Lung (tissue), 12 donors: ENCODE results near the gene DUSP7. TPM values are rescaled to one million over a fixed set of nuclear protein-coding genes. Genes with fewer than 3 reads are reported as not detected.
A peak's percentile ranks its signal among the peaks of the same experiment; 100 is the strongest.

ENCODE experiments used
- ATAC-seq: fragments of 200-7000 bp; cut with Tn5 transposase; one replicate; pipeline ENCODE4 v1.9.1; 2020; ENCODE audit warnings: moderate number of reproducible peaks; ENCODE audit not compliant: insufficient read depth, low FRiP score
- DNase-seq, 3 donors: peaks; one replicate each; pipeline ENCODE4 v3.0.0-alpha.2; 2013 to 2017
- H3K27ac ChIP-seq, 2 donors: one replicate each; pipeline ENCODE4 v1.5.1; 2013; ENCODE audit warnings: mild to moderate bottlenecking in 2 of 2, moderate library complexity in 2 of 2, control low read depth in 1 of 2, inconsistent platforms in 1 of 2, low read depth in 1 of 2, low read length in 1 of 2
- H3K27me3 ChIP-seq, 3 donors: one replicate each; pipeline ENCODE4 v1.5.1; 2013; ENCODE audit warnings: low read length in 2 of 3; ENCODE audit not compliant: control insufficient read depth in 3 of 3, insufficient read depth in 3 of 3
- H3K36me3 ChIP-seq, 4 donors: one replicate each; pipeline ENCODE4 v1.5.1; 2013; ENCODE audit warnings: low read length in 4 of 4, mild to moderate bottlenecking in 1 of 4, moderate library complexity in 1 of 4; ENCODE audit not compliant: control insufficient read depth in 4 of 4, insufficient read depth in 4 of 4
- H3K4me1 ChIP-seq, 5 donors: one replicate each; pipeline ENCODE4 v1.5.1; 2013; ENCODE audit warnings: low read length in 5 of 5, mild to moderate bottlenecking in 2 of 5, moderate library complexity in 1 of 5; ENCODE audit not compliant: control insufficient read depth in 5 of 5, insufficient read depth in 5 of 5
- H3K4me3 ChIP-seq: one replicate; pipeline ENCODE4 v1.5.1; 2013; ENCODE audit warnings: mild to moderate bottlenecking, control low read depth, moderate library complexity
- H3K9ac ChIP-seq, 2 donors: one replicate each; pipeline ENCODE4 v1.5.1; 2013; ENCODE audit warnings: low read length in 2 of 2, control low read depth in 1 of 2; ENCODE audit not compliant: insufficient read depth in 1 of 2
- H3K9me3 ChIP-seq, 4 donors: one replicate each; pipeline ENCODE4 v1.5.1; 2013; ENCODE audit warnings: low read length in 3 of 4, mild to moderate bottlenecking in 1 of 4, moderate library complexity in 1 of 4; ENCODE audit not compliant: control insufficient read depth in 4 of 4, insufficient read depth in 3 of 4
- CTCF ChIP-seq: IDR thresholded peaks from 2 replicates; pipeline ENCODE4 v1.5.1; 2012; ENCODE audit warnings: mild to moderate bottlenecking; ENCODE audit errors: control extremely low read depth, extremely low read depth
- WGBS, 2 donors: extraction: QIAGEN DNeasy Blood & Tissue Kit; methylation state at CpG; one replicate each; pipeline ENCODE4 v1.1.7; 2013; 5-methylcytosine and 5-hydroxymethylcytosine counted together
- polyA plus RNA-seq, 2 donors: library from polyadenylated mRNA; stranded (reverse); fragments of 200-250 nt; gene quantifications; one replicate each; pipeline ENCODE4 v1.2.1, GENCODE V29; 2013
- total RNA-seq, 2 donors: library from RNA; depleted of rRNA in 1 of 2; stranded (reverse); fragments of >200 nt in 1 of 2; gene quantifications; one replicate each; pipeline ENCODE4 v1.2.1, GENCODE V29; 2014 to 2021
- donor health status: control.
- donor health status: control.
- donor health status: Bipolar disorder and iron deficiency.
- donor health status: healthy.
- donor health status: DM: yes; HTN: yes; CAD: no.

Gene DUSP7
- total and polyA plus RNA-seq, 4 donors = 10.2 to 36.2 (median 20.9) TPM

- no peak for DNase-seq
- no peak for TF ChIP-seq CTCF
- no peak overlapping the region for H3K4me3 ChIP-seq
- 76 to 82% methylated on average over 8 of the region's 8 CpGs for WGBS, 2 donors
- H3K36me3 ChIP-seq = no peaks in the 10 kb centered on the region
- H3K4me1 ChIP-seq = peaks cover 0 to 23% (median 0%) of the 10 kb centered on the region in 5 donors
- no peak overlapping the region for H3K27ac ChIP-seq
- no peak for ATAC-seq
- no peaks in the 10 kb centered on the region for H3K27me3 ChIP-seq
- no peak overlapping the region for H3K9ac ChIP-seq
- H3K9me3 ChIP-seq = no peaks in the 10 kb centered on the region
These were observed 41.8 kb downstream of the DUSP7 start for GRCh38 chr3:52014613-52015012.

- no peak for TF ChIP-seq CTCF
These were observed 42.4 kb downstream of the DUSP7 start for GRCh38 chr3:52013802-52014598.

GRCh38 chr3:52012699-52013098 lies 43.7 kb downstream of the DUSP7 start:
- no peak for DNase-seq

More at GRCh38 chr3:52013802-52014598, 42.4 kb downstream of the DUSP7 start:
- Histone ChIP-seq H3K4me1 (peaks cover 0 to 23% (median 0%) of the 10 kb centered on the region in 5 donors), H3K4me3 (no peak overlapping the region), H3K36me3 (no peaks in the 10 kb centered on the region), H3K27ac (peak overlapping the region in 1 of 2 donors; percentile 16), H3K9me3 (no peaks in the 10 kb centered on the region), H3K27me3 (no peaks in the 10 kb centered on the region), H3K9ac (no peak overlapping the region)
- no peak for ATAC-seq
- WGBS, 2 donors = 84 to 93% methylated on average over 6 of the region's 6 CpGs
- DNase-seq = no peak

More at GRCh38 chr3:52012699-52013098, 43.7 kb downstream of the DUSP7 start:
- WGBS, 2 donors = 53 to 65% methylated on average over 7 of the region's 7 CpGs
- Histone ChIP-seq H3K9ac (no peak overlapping the region), H3K4me3 (no peak overlapping the region), H3K4me1 (peaks cover 0 to 23% (median 0%) of the 10 kb centered on the region in 5 donors), H3K9me3 (no peaks in the 10 kb centered on the region), H3K36me3 (no peaks in the 10 kb centered on the region), H3K27ac (peak overlapping the region in 1 of 2 donors; percentile 61), H3K27me3 (no peaks in the 10 kb centered on the region)
- no peak for ATAC-seq
- TF ChIP-seq CTCF = no peak
